ENCODE results near the gene APOA5.
A peak's percentile ranks its signal among the peaks of the same experiment; 100 is the strongest.

APOA5 gene

DNA sequence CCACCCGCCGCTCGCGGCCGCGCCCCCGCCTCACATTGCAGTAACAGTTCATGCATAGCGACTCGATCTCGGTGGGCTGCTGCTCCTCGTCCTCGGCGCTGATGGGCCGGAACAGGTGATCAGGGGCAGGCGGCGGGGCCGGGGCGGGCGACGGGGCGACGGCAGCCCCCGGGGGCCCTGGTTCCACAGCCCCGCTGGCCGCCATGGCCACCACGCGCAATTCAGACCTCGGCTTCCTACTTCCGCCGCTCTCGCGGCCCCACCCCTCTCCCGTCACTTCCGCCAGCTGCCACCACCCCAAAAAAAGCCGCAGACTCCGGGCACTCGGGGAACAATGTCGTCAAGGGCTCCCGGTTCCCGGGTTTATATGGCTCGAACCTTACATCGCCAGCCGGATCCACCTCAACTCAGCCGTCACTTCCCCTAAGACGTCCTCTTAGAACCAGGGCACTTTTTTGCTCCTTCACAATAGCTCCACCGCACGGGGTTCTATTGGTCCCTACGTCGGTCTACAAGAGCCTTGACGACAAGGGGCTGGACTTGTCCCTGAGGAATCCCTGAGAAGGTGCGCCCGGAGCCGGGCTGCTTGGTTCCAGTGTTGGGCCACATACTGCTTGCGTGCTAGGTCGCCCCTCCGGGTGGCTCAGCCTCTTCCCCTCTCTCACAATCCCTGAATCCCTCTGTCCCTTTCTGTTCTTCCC lies 3.7 kb downstream of the APOA5 start, which contains the start of gene ZPR1:
Gene ZPR1 (minus strand): TSS at position 238 of the 701 bp plus-strand sequence. CDS start 33 bp downstream, at position 205.
- peak within 1 kb of the TSS; percentile 89 to 96 for H3K4me3 ChIP-seq (ENCODE audit: low read length in 2 of 2)
- peaks cover 0 to 3% of the 10 kb centered on the region in 2 donors for H3K27me3 ChIP-seq (ENCODE audit: control insufficient read depth in 2 of 2, insufficient read depth in 2 of 2, low read length in 2 of 2)
- H3K9ac ChIP-seq (ENCODE audit: low read depth in 1 of 2, low read length in 2 of 2): peak within 1 kb of the TSS; percentile 86 to 89
- peaks cover 29 to 34% of the 10 kb centered on the region in 2 donors for H3K36me3 ChIP-seq (ENCODE audit: control insufficient read depth in 2 of 2, insufficient read depth in 2 of 2, low read length in 2 of 2)
- H3K9me3 ChIP-seq (ENCODE audit: control insufficient read depth in 2 of 2, low read length in 2 of 2): no peaks in the 10 kb centered on the region
- peaks cover 11 to 15% of the 10 kb centered on the region in 2 donors for H3K4me1 ChIP-seq (ENCODE audit: control insufficient read depth in 2 of 2, insufficient read depth in 2 of 2, low read length in 2 of 2)
- H3K27ac ChIP-seq (ENCODE audit: low read depth in 2 of 2, low read length in 2 of 2): peak within 1 kb of the TSS; percentile 78 to 83

DNA sequence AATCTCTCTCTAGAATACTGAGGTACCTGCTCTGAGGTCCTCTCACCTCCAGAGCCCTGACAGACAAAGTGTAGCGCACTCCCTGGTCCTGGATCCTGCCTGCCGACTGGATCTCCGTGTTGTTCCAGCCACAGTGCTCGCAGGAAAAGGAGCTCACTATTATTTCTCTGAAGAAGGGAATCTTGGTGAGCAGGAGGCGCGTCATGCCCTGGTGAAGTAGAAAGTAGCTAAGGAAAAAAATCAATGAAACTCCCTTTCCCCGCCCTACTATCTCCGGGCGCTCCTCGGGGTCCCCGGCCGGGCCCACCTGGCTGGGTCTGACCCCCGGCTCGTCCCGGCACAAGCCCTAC lies 4.3 kb downstream of the APOA5 start:
- Histone ChIP-seq H3K27me3 (ENCODE audit: control insufficient read depth in 2 of 2, insufficient read depth in 2 of 2, low read length in 2 of 2) (peaks cover 0 to 3% of the 10 kb centered on the region in 2 donors), H3K27ac (ENCODE audit: low read depth in 2 of 2, low read length in 2 of 2) (peak overlapping the region; percentile 78 to 83), H3K9ac (ENCODE audit: low read depth in 1 of 2, low read length in 2 of 2) (peak overlapping the region; percentile 71 to 86), H3K36me3 (ENCODE audit: control insufficient read depth in 2 of 2, insufficient read depth in 2 of 2, low read length in 2 of 2) (peaks cover 34 to 38% of the 10 kb centered on the region in 2 donors), H3K4me1 (ENCODE audit: control insufficient read depth in 2 of 2, insufficient read depth in 2 of 2, low read length in 2 of 2) (peaks cover 11 to 15% of the 10 kb centered on the region in 2 donors), H3K9me3 (ENCODE audit: control insufficient read depth in 2 of 2, low read length in 2 of 2) (no peaks in the 10 kb centered on the region), H3K4me3 (ENCODE audit: low read length in 2 of 2) (peak overlapping the region; percentile 89 to 96)

DNA sequence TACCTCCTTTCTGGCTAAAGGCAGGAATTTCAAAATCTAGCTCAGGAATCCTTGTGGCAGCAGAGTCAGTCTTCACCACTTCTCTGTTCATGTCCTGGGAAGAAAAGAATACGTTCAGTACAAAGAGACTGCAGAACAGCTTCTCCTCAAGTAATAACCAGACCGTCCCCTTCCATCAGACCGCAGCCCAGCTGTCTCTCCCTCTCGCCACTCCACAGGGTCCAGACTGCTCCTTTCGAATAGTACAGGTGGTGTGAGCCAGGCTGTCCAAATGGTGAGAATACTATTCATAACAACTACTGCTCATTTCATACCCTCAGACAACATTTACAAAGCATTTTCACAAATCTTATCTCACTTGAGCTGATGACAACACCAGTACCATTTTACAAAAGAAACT lies 4.7 kb downstream of the APOA5 start:
- Histone ChIP-seq H3K9ac (ENCODE audit: low read depth in 1 of 2, low read length in 2 of 2) (peak overlapping the region; percentile 71 to 86), H3K4me1 (ENCODE audit: control insufficient read depth in 2 of 2, insufficient read depth in 2 of 2, low read length in 2 of 2) (peaks cover 11 to 15% of the 10 kb centered on the region in 2 donors), H3K27ac (ENCODE audit: low read depth in 2 of 2, low read length in 2 of 2) (no peak overlapping the region), H3K9me3 (ENCODE audit: control insufficient read depth in 2 of 2, low read length in 2 of 2) (no peaks in the 10 kb centered on the region), H3K4me3 (ENCODE audit: low read length in 2 of 2) (peak overlapping the region; percentile 89 to 96), H3K27me3 (ENCODE audit: control insufficient read depth in 2 of 2, insufficient read depth in 2 of 2, low read length in 2 of 2) (peaks cover 0 to 3% of the 10 kb centered on the region in 2 donors), H3K36me3 (ENCODE audit: control insufficient read depth in 2 of 2, insufficient read depth in 2 of 2, low read length in 2 of 2) (peaks cover 39 to 42% of the 10 kb centered on the region in 2 donors)

GRCh38 chr11:116786326-116786725 lies 5.4 kb downstream of the APOA5 start:
- H3K27ac ChIP-seq (ENCODE audit: low read depth in 2 of 2, low read length in 2 of 2): no peak overlapping the region
- no peaks in the 10 kb centered on the region for H3K9me3 ChIP-seq (ENCODE audit: control insufficient read depth in 2 of 2, low read length in 2 of 2)
- peaks cover 0 to 3% of the 10 kb centered on the region in 2 donors for H3K27me3 ChIP-seq (ENCODE audit: control insufficient read depth in 2 of 2, insufficient read depth in 2 of 2, low read length in 2 of 2)
- no peak overlapping the region for H3K9ac ChIP-seq (ENCODE audit: low read depth in 1 of 2, low read length in 2 of 2)
- H3K4me3 ChIP-seq (ENCODE audit: low read length in 2 of 2): no peak overlapping the region
- peaks cover 11 to 13% of the 10 kb centered on the region in 2 donors for H3K4me1 ChIP-seq (ENCODE audit: control insufficient read depth in 2 of 2, insufficient read depth in 2 of 2, low read length in 2 of 2)
- H3K36me3 ChIP-seq (ENCODE audit: control insufficient read depth in 2 of 2, insufficient read depth in 2 of 2, low read length in 2 of 2): peaks cover 40 to 46% of the 10 kb centered on the region in 2 donors

DNA sequence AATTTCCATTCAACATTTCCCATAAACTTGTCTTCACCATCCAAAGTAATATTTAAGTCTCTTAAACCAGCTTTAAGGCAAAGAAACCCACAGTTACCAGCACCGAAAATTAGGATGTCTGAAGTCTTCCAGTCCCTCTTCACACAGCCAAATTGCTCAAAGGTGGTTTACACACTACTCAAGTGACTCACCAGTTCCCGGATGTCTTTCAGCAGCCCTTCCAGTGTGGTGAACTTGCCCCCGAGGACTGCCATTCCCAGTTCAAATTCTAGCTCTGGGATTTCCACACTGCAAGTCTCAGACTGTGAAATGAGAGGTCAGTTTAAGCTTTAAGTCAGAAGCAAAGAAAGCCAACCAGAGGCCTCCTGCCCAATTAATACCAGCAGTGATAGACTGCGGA lies 9.0 kb downstream of the APOA5 start:
- no peak overlapping the region for H3K9ac ChIP-seq (ENCODE audit: low read depth in 1 of 2, low read length in 2 of 2)
- no peak overlapping the region for H3K4me3 ChIP-seq (ENCODE audit: low read length in 2 of 2)
- H3K27me3 ChIP-seq (ENCODE audit: control insufficient read depth in 2 of 2, insufficient read depth in 2 of 2, low read length in 2 of 2): no peaks in the 10 kb centered on the region
- H3K27ac ChIP-seq (ENCODE audit: low read depth in 2 of 2, low read length in 2 of 2): no peak overlapping the region
- H3K36me3 ChIP-seq (ENCODE audit: control insufficient read depth in 2 of 2, insufficient read depth in 2 of 2, low read length in 2 of 2): peaks cover 66 to 76% of the 10 kb centered on the region in 2 donors
- no peaks in the 10 kb centered on the region for H3K9me3 ChIP-seq (ENCODE audit: control insufficient read depth in 2 of 2, low read length in 2 of 2)
- peaks cover 6 to 8% of the 10 kb centered on the region in 2 donors for H3K4me1 ChIP-seq (ENCODE audit: control insufficient read depth in 2 of 2, insufficient read depth in 2 of 2, low read length in 2 of 2)

DNA sequence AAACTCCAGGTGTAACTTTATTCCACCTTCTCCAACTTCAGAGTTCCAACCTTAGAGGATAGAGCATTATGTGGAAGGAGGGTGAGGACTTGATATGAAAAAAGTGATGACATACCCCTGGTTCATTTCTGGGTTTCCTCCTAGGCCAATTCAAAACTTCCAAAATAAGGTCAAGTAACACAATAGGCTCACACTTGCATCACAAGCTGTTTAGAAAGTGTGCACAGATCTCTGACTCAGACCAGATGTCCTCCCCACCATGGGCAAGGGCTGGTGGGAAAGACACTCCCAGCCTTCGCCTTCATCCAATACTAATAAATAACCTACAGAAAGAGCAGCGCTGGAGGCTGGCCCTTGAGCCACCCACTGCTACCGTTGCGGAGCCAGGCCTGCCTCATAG lies 13.1 kb downstream of the APOA5 start:
- no peak overlapping the region for H3K9ac ChIP-seq (ENCODE audit: low read depth in 1 of 2, low read length in 2 of 2)
- peaks cover 45 to 52% of the 10 kb centered on the region in 2 donors for H3K36me3 ChIP-seq (ENCODE audit: control insufficient read depth in 2 of 2, insufficient read depth in 2 of 2, low read length in 2 of 2)
- no peaks in the 10 kb centered on the region for H3K27me3 ChIP-seq (ENCODE audit: control insufficient read depth in 2 of 2, insufficient read depth in 2 of 2, low read length in 2 of 2)

DNA sequence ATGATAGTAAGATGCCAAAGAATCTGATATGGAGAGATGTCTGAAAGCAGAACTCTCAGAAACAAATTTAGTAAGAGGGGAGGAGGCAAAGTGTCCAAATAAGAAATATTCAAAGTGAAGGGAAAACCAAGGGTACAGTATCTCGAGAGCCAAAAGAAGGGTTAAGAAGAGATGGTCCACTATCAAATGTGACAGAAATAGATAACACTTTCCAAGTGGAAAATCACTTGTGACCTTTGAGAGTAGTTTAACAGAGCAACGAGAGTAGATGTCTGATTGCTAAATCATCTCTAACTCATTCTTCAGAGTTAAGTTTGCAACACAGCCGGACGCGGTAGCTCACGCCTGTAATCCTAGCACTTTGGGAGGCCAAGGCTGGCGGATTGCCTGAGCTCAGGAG lies 14.6 kb downstream of the APOA5 start:
- Histone ChIP-seq H3K4me1 (ENCODE audit: control insufficient read depth in 2 of 2, insufficient read depth in 2 of 2, low read length in 2 of 2) (peaks cover 2 to 8% of the 10 kb centered on the region in 2 donors), H3K27me3 (ENCODE audit: control insufficient read depth in 2 of 2, insufficient read depth in 2 of 2, low read length in 2 of 2) (no peaks in the 10 kb centered on the region), H3K36me3 (ENCODE audit: control insufficient read depth in 2 of 2, insufficient read depth in 2 of 2, low read length in 2 of 2) (peaks cover 30 to 38% of the 10 kb centered on the region in 2 donors), H3K27ac (ENCODE audit: low read depth in 2 of 2, low read length in 2 of 2) (no peak overlapping the region), H3K9ac (ENCODE audit: low read depth in 1 of 2, low read length in 2 of 2) (no peak overlapping the region), H3K9me3 (ENCODE audit: control insufficient read depth in 2 of 2, low read length in 2 of 2) (no peaks in the 10 kb centered on the region), H3K4me3 (ENCODE audit: low read length in 2 of 2) (no peak overlapping the region)

More for the DNA sequence above, 13.1 kb downstream of the APOA5 start:
- Histone ChIP-seq H3K9me3 (ENCODE audit: control insufficient read depth in 2 of 2, low read length in 2 of 2) (no peaks in the 10 kb centered on the region), H3K4me3 (ENCODE audit: low read length in 2 of 2) (no peak overlapping the region), H3K27ac (ENCODE audit: low read depth in 2 of 2, low read length in 2 of 2) (no peak overlapping the region), H3K4me1 (ENCODE audit: control insufficient read depth in 2 of 2, insufficient read depth in 2 of 2, low read length in 2 of 2) (peaks cover 0 to 2% of the 10 kb centered on the region in 2 donors)

- Histone ChIP-seq H3K9ac (ENCODE audit: low read depth in 1 of 2, low read length in 2 of 2) (no peak overlapping the region), H3K9me3 (ENCODE audit: control insufficient read depth in 2 of 2, low read length in 2 of 2) (no peaks in the 10 kb centered on the region), H3K27ac (ENCODE audit: low read depth in 2 of 2, low read length in 2 of 2) (no peak overlapping the region), H3K4me3 (ENCODE audit: low read length in 2 of 2) (no peak overlapping the region), H3K27me3 (ENCODE audit: control insufficient read depth in 2 of 2, insufficient read depth in 2 of 2, low read length in 2 of 2) (no peaks in the 10 kb centered on the region), H3K4me1 (ENCODE audit: control insufficient read depth in 2 of 2, insufficient read depth in 2 of 2, low read length in 2 of 2) (peaks cover 7 to 13% of the 10 kb centered on the region in 2 donors), H3K36me3 (ENCODE audit: control insufficient read depth in 2 of 2, insufficient read depth in 2 of 2, low read length in 2 of 2) (peaks cover 28 to 35% of the 10 kb centered on the region in 2 donors)
These were observed 15.1 kb downstream of the APOA5 start for GRCh38 chr11:116776522-116776984.

GRCh38 chr11:116775975-116776374 lies 15.7 kb downstream of the APOA5 start:
- H3K4me3 ChIP-seq (ENCODE audit: low read length in 2 of 2): no peak overlapping the region
- no peaks in the 10 kb centered on the region for H3K9me3 ChIP-seq (ENCODE audit: control insufficient read depth in 2 of 2, low read length in 2 of 2)
- peaks cover 9 to 16% of the 10 kb centered on the region in 2 donors for H3K4me1 ChIP-seq (ENCODE audit: control insufficient read depth in 2 of 2, insufficient read depth in 2 of 2, low read length in 2 of 2)
- H3K36me3 ChIP-seq (ENCODE audit: control insufficient read depth in 2 of 2, insufficient read depth in 2 of 2, low read length in 2 of 2): peaks cover 28 to 30% of the 10 kb centered on the region in 2 donors
- no peaks in the 10 kb centered on the region for H3K27me3 ChIP-seq (ENCODE audit: control insufficient read depth in 2 of 2, insufficient read depth in 2 of 2, low read length in 2 of 2)
- H3K9ac ChIP-seq (ENCODE audit: low read depth in 1 of 2, low read length in 2 of 2): no peak overlapping the region
- no peak overlapping the region for H3K27ac ChIP-seq (ENCODE audit: low read depth in 2 of 2, low read length in 2 of 2)

- Histone ChIP-seq H3K27ac (ENCODE audit: low read depth in 2 of 2, low read length in 2 of 2) (no peak overlapping the region), H3K36me3 (ENCODE audit: control insufficient read depth in 2 of 2, insufficient read depth in 2 of 2, low read length in 2 of 2) (peaks cover 22 to 23% of the 10 kb centered on the region in 2 donors), H3K4me1 (ENCODE audit: control insufficient read depth in 2 of 2, insufficient read depth in 2 of 2, low read length in 2 of 2) (peaks cover 9 to 18% of the 10 kb centered on the region in 2 donors), H3K9me3 (ENCODE audit: control insufficient read depth in 2 of 2, low read length in 2 of 2) (no peaks in the 10 kb centered on the region), H3K4me3 (ENCODE audit: low read length in 2 of 2) (no peak overlapping the region), H3K9ac (ENCODE audit: low read depth in 1 of 2, low read length in 2 of 2) (no peak overlapping the region), H3K27me3 (ENCODE audit: control insufficient read depth in 2 of 2, insufficient read depth in 2 of 2, low read length in 2 of 2) (no peaks in the 10 kb centered on the region)
These were observed 17.0 kb downstream of the APOA5 start for GRCh38 chr11:116774661-116775060.

Measured in mucosa of rectum (tissue), 2 donors.